SK-N-MC (cell line): ENCODE data around the gene KANSL3.
"Not testable (repeated sequence)": the region's sequence is repeated elsewhere in the genome, so short reads cannot be mapped to it uniquely, and the experiment has no call there.

ENCODE experiments used
- DNase-seq: peaks from one replicate; pipeline ENCODE4 v3.0.0-alpha.2; 2011; ENCODE audit warnings: low read depth, low spot score
- H3K27ac ChIP-seq: fragments of 200-600 bp; sonication (generic); 2 replicates; pipeline ENCODE4 v1.5.1; 2016; ENCODE audit warnings: mixed run types
- H3K36me3 ChIP-seq: fragments of 200-600 bp; sonication (generic); 2 replicates; pipeline ENCODE4 v1.6.1; 2017; ENCODE audit warnings: antibody characterized with exemption, low read length, mixed read lengths; ENCODE audit not compliant: insufficient read depth
- H3K4me3 ChIP-seq: fragments of 200-600 bp; sonication (generic); 2 replicates; pipeline ENCODE4 v1.5.1; 2016
- H3K9ac ChIP-seq: fragments of 200-600 bp; sonication (generic); 2 replicates; pipeline ENCODE4 v1.8.0; 2017; ENCODE audit warnings: mixed run types, mixed read lengths; ENCODE audit not compliant: insufficient read length
- H3K9me3 ChIP-seq: fragments of 200-600 bp; sonication (generic); 2 replicates; pipeline ENCODE4 v1.6.1; 2017; ENCODE audit warnings: low read depth, mild to moderate bottlenecking, antibody characterized with exemption, low read length, moderate library complexity, mixed read lengths
- EZH2 ChIP-seq: fragments of 200-600 bp; sonication (generic); IDR thresholded peaks from one replicate; pipeline ENCODE4 v1.6.1; 2017; ENCODE audit warnings: antibody characterized with exemption
- FOXP2 ChIP-seq: optimal IDR thresholded peaks from 2 replicates; pipeline ENCODE3; 2011; ENCODE audit warnings: mild to moderate bottlenecking, moderate library complexity; ENCODE audit not compliant: insufficient read depth; ENCODE audit errors: extremely low read length, control extremely low read depth
- POLR2AphosphoS5 ChIP-seq: IDR thresholded peaks from 2 replicates; pipeline ENCODE4 v1.6.1; 2012; ENCODE audit warnings: mild to moderate bottlenecking, low read depth, low read length, borderline replicate concordance

The KANSL3 gene

DNA sequence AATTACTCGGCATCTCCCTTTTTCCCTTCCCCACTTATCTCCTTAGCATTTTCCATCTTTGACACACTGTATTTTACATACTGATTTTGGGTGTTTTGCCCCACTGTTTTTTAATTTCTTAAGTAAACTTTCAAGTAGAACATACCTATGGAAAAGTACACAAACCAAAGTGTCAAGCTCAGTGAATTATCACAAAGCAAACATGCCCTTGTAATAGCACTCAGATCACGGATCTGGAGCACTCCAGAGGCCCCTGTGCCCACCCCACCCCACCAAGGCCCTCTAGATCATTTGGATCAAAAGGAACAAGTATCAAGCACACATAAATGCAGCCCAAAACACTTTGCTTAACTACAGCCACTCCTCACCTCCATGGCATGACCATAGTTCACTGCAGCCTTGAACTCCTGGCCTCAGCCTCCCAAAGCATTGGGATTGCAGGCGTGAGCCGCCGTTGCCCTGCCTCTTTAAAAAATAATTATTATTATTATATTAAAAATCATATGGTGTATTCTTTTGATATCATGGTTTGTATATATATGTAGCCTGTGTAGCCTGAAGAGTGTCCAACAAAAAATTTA is 42.5 kb upstream of the KANSL3 start:
- TF ChIP-seq POLR2AphosphoS5 = no peak
- TF ChIP-seq EZH2 = no peak
- no peak for TF ChIP-seq FOXP2
- Histone ChIP-seq H3K27ac (no peak overlapping the region), H3K9me3 (no peaks in the 10 kb centered on the region), H3K36me3 (no peaks in the 10 kb centered on the region), H3K4me3 (no peak overlapping the region), H3K9ac (no peak overlapping the region)
- no peak for DNase-seq

DNA sequence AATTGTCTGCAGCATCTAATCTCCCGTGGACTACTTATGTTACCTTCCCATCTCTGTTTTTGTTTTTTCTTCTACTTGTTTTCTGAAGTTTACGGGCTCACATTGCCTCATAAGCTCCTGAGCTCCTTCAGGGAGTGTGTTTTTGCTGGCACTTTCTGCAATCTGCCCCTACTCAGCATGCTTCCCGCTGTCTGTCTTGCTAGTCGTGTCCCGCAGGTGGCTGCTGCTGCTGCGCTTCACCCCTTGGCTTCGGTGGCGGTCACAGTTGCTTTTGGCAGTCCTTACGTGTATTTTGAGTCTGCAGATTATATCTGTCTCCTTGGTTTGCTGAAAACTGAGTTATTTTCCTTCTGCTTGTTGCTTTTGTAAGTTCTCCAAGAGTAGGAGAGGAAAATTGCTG is 41.7 kb upstream of the KANSL3 start:
- DNase-seq = no peak
- no peaks in the 10 kb centered on the region for H3K36me3 ChIP-seq
- no peak overlapping the region for H3K9ac ChIP-seq
- H3K4me3 ChIP-seq = no peak overlapping the region
- TF ChIP-seq POLR2AphosphoS5 (no peak), EZH2 (no peak), FOXP2 (no peak)
- H3K27ac ChIP-seq = no peak overlapping the region
- H3K9me3 ChIP-seq = no peaks in the 10 kb centered on the region

DNA sequence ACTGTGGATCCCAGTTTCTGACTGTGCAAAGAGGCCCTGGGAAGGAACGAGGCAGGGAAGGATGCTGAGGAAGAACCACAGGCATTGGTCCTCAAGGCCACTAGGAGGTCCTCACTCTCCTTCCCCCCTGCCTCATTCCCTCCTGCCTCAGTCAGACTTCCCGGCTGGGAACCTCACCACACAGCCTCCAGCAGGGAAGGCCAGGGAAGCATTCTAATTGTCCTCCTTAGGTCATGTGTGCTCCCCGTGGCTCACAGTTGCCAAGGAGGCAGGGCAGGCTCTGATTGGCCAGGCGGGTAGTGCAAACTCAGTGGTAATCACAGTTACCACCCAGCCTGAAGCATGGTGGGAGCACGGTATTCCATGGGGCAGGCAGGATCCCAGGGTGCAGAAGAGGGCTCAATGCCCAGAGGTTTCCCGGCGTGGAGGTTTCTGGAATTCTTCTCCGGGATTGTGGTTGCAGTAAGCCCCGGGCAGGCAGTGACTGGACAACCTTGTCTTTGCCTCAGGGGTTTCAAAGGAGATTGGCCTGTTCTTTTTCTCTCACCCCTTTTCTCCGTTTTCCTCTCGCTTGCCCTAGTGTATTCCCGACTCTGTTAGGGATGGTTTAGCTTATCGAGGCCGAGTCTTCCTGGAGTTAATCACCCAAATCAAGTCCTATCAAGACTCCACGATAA is 31.6 kb upstream of the KANSL3 start:
- no peaks in the 10 kb centered on the region for H3K36me3 ChIP-seq
- no peak overlapping the region for H3K27ac ChIP-seq
- H3K4me3 ChIP-seq = no peak overlapping the region
- DNase-seq = no peak
- H3K9me3 ChIP-seq = no peaks in the 10 kb centered on the region
- no peak overlapping the region for H3K9ac ChIP-seq
- no peak for TF ChIP-seq FOXP2
- no peak for TF ChIP-seq EZH2
- no peak for TF ChIP-seq POLR2AphosphoS5

DNA sequence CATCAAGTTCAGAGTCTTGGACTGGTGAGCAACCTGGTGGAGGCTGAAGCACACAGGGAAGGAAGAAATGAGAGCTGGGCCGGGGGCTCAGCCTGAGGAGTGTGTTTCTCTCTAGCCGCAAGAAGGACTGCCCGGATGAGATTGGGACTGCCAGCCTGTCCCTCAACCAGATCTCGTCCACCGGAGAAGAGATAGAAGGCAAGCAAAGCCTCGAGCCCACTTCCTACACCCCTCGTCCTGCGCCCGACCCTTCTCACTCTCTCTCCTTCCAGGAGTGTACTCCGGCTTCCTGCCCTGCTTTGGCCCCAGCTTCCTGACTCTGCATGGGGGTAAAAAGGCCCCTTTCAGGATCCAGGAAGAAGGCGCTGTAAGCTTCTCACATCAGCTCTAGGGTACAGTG is 30.7 kb upstream of the KANSL3 start:
- Histone ChIP-seq H3K9me3 (no peaks in the 10 kb centered on the region; the same call in 1 of the 2 replicates), H3K27ac (no peak overlapping the region), H3K9ac (no peak overlapping the region), H3K4me3 (no peak overlapping the region), H3K36me3 (no peaks in the 10 kb centered on the region)
- DNase-seq = no peak
- TF ChIP-seq FOXP2 (no peak), EZH2 (no peak), POLR2AphosphoS5 (no peak)

DNA sequence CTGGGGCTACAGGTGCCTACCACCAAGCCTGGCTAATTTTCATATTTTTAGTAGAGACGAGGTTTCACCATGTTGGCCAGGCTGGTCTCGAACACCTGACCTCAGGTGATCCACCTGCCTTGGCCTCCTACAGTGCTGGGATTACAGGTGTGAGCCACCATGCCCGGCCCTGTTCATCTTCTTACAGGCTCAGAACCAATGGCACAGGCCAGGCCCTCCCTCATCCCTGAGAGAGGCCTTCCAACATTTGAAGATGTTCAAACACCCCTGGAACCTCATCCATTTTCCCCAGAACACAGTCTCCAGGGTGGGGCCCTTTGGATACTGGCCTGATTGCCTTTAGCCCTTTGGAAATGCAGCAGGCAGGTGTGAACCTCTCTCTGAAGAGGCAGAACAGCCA is 27.6 kb upstream of the KANSL3 start:
- DNase-seq, H3K9me3 ChIP-seq, H3K36me3 ChIP-seq, H3K9ac ChIP-seq, H3K4me3 ChIP-seq, H3K27ac ChIP-seq: not testable (repeated sequence)

DNA sequence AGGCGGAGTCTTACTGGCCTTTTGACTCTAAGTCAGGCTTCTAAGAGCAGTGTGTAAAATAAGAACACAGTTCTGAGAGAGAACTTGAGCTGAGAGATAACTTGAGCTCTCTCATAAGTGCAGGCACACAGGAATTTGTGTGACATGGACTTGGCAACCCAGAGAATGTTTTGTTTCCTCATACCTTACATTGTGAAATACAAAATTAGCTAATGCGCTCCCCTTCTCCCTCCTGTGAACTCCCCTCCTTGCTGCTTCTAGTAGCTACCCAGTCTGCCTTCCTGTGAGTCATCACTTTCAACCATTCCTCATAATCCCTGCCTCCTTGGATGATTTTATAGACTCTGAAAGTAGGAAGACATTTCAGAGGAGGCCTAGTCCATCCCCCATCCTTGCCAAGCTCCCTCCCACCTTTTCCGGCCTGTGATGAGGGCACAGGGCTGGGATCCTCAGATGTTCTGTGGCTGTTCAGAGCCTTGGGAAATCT is 27.0 kb upstream of the KANSL3 start:
- peak; percentile 32 for DNase-seq
- 0 out of 2 replicates have a peak, but pooled peaks have one; percentile 16 for TF ChIP-seq POLR2AphosphoS5
- TF ChIP-seq EZH2 = no peak
- Histone ChIP-seq H3K9ac (no peak overlapping the region), H3K27ac (no peak overlapping the region; the same call in 1 of the 2 replicates), H3K4me3 (no peak overlapping the region), H3K36me3 (no peaks in the 10 kb centered on the region), H3K9me3 (no peaks in the 10 kb centered on the region; the same call in 1 of the 2 replicates)

DNA sequence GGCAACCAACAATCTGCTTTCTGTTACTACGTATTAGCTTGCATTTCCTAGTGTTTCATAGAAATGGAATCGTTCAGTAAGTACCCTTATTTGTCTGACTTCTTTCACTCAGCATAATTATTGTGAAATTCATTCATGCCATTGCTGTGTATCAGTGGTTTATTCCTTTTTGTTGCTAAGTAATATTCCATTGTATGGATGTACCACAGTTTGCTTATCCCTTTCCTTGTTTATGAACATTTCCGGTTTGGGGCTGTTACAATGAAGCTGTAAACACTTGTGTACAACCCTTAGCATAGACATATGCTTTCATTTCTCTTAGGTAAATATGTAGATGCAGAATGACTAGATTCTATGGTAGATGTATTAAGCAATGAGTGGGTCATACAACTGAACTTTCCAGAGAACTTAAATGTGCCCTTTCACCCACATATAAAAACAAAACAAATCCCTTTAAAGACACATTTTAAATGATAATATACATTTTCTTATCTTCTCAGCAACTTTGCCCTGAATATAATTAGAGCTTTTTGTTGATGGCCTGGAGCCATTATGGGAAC is 26.3 kb upstream of the KANSL3 start:
- Histone ChIP-seq H3K27ac (no peak overlapping the region), H3K36me3 (no peaks in the 10 kb centered on the region), H3K4me3 (no peak overlapping the region), H3K9me3 (no peaks in the 10 kb centered on the region; the same call in 1 of the 2 replicates), H3K9ac (no peak overlapping the region)
- DNase-seq = no peak
- TF ChIP-seq POLR2AphosphoS5 (no peak), FOXP2 (no peak), EZH2 (no peak)

DNA sequence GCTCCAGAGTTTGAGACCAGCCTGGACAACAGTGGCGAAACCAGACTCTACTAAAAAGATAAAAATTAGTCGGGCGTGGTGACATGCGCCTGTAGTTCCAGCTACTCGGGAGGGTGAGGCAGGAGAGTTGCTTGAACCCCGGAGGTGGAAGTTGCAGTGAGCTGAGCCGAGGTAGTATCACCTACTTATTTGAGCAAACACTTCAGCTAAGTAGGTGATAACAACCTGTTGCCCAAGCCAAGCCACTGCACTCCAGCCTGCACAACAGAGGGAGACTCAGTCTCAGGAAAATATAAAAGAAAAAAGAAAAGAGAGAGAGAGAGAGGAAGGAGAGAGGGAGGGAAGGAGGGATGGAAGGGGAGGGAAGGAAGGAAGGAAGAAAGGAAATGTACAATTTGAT is 25.7 kb upstream of the KANSL3 start:
- H3K36me3 ChIP-seq = no peaks in the 10 kb centered on the region
- no peak overlapping the region for H3K9ac ChIP-seq
- no peak overlapping the region for H3K27ac ChIP-seq
- H3K9me3 ChIP-seq = no peaks in the 10 kb centered on the region; the same call in 1 of the 2 replicates
- no peak overlapping the region for H3K4me3 ChIP-seq
- TF ChIP-seq POLR2AphosphoS5 (no peak), FOXP2 (no peak), EZH2 (no peak)
- DNase-seq = no peak

DNA sequence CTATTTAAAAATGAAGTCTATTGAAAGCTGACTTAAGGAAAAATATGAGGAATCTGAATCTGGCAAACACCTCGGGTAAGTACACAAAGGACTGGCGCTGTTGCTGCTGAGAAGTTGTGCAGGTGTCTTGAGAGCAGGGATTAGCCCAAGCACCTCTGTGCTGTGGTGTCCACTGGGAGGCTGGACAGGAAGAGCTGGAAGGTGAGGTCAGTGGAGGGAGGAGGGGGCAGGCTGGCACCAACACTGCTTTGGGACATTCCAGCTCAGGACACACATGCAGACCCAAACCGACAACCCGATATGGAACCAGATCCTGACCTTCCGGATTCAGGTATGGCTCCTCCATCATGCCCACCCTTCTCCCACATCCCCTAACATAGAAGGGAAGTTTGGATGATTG is 25.1 kb upstream of the KANSL3 start:
- no peak overlapping the region for H3K27ac ChIP-seq

More for the DNA sequence above, 25.1 kb upstream of the KANSL3 start:
- H3K36me3 ChIP-seq = no peaks in the 10 kb centered on the region
- no peaks in the 10 kb centered on the region; the same call in 1 of the 2 replicates for H3K9me3 ChIP-seq
- H3K9ac ChIP-seq = no peak overlapping the region
- no peak for DNase-seq
- TF ChIP-seq FOXP2 = no peak
- TF ChIP-seq EZH2 = no peak
- TF ChIP-seq POLR2AphosphoS5 = no peak
- no peak overlapping the region for H3K4me3 ChIP-seq
